Ureter (tissue), 1 donor: ENCODE measurements around the gene TRANK1. TPM values are rescaled to one million over a fixed set of nuclear protein-coding genes. Genes with fewer than 3 reads are reported as not detected.

Experiments used
- DNase-seq: peaks from one replicate; pipeline ENCODE4 v3.0.0-alpha.2; 2020; ENCODE audit warnings: low spot score
- total RNA-seq: library from RNA; stranded (reverse); gene quantifications from one replicate; pipeline ENCODE4 v1.2.4, GENCODE V29; 2023
- donor health status: DM: yes; HTN: yes; CAD: no.

The TRANK1 gene
- total RNA-seq, 1 donor from 2014 or later = 29.2 TPM

- no peak for DNase-seq
Measured at GRCh38 chr3:36803091-36803791, 141.6 kb downstream of the TRANK1 start.

- DNase-seq = no peak
Measured at GRCh38 chr3:36800533-36801116, 144.2 kb downstream of the TRANK1 start.

GRCh38 chr3:36796881-36797280 is 148.0 kb downstream of the TRANK1 start:
- no peak for DNase-seq

- DNase-seq = no peak
Measured at GRCh38 chr3:36796161-36796560, 148.7 kb downstream of the TRANK1 start.

GRCh38 chr3:36795622-36796021 is 149.2 kb downstream of the TRANK1 start:
- DNase-seq = no peak

GRCh38 chr3:36792342-36792741 is 152.5 kb downstream of the TRANK1 start:
- DNase-seq = no peak

- DNase-seq = no peak
Measured at GRCh38 chr3:36790765-36791164, 154.1 kb downstream of the TRANK1 start.

- no peak for DNase-seq
Measured at GRCh38 chr3:36786921-36787890, 157.6 kb downstream of the TRANK1 start.

GRCh38 chr3:36784138-36784635 is 160.7 kb downstream of the TRANK1 start:
- DNase-seq = no peak

- no peak for DNase-seq
Measured at GRCh38 chr3:36777424-36778218, 167.2 kb downstream of the TRANK1 start.

Other genes with a start within 250 kb of the TRANK1 start
- not detected for gene DCLK3, start 180.5 kb downstream of the TRANK1 start, total RNA-seq
- 35.4 TPM for gene EPM2AIP1, start 48.1 kb upstream of the TRANK1 start, total RNA-seq
- 42.7 TPM for gene MLH1, start 48.5 kb upstream of the TRANK1 start, total RNA-seq
- gene LRRFIP2, start 229.5 kb upstream of the TRANK1 start, total RNA-seq = 54.6 TPM